HG03159 (cell line): ENCODE measurements around the gene MRPS25.
"Not testable (repeated sequence)": the region's sequence is repeated elsewhere in the genome, so short reads cannot be mapped to it uniquely, and the experiment has no call there.

Experiments used
- ATAC-seq: cut with Tn5 transposase; IDR thresholded peaks from one replicate; pipeline ENCODE4 v1.9.1; 2021; ENCODE audit warnings: mild to moderate bottlenecking, moderate library complexity; ENCODE audit not compliant: unreplicated experiment

The MRPS25 gene

GRCh38 chr3:15044326-15044725 is 20.8 kb downstream of the MRPS25 start:
- no peak for ATAC-seq

- ATAC-seq = no peak
Measured at GRCh38 chr3:15043408-15044171, 21.5 kb downstream of the MRPS25 start.

GRCh38 chr3:15042936-15043335 is 22.2 kb downstream of the MRPS25 start:
- no peak for ATAC-seq

GRCh38 chr3:15041950-15042349 is 23.2 kb downstream of the MRPS25 start:
- ATAC-seq = no peak

- ATAC-seq = no peak
Measured at GRCh38 chr3:15040844-15041243, 24.3 kb downstream of the MRPS25 start.

GRCh38 chr3:15038306-15038705 is 26.8 kb downstream of the MRPS25 start:
- no peak for ATAC-seq

- ATAC-seq = no peak
Measured at GRCh38 chr3:15033103-15033502, 32.0 kb downstream of the MRPS25 start.

- ATAC-seq = no peak
Measured at GRCh38 chr3:15032650-15033049, 32.5 kb downstream of the MRPS25 start.

- ATAC-seq = no peak
Measured at GRCh38 chr3:15029625-15030024, 35.5 kb downstream of the MRPS25 start.

- no peak for ATAC-seq
Measured at GRCh38 chr3:15023719-15024118, 41.4 kb downstream of the MRPS25 start.

GRCh38 chr3:15023249-15023648 is 41.9 kb downstream of the MRPS25 start:
- ATAC-seq = no peak

GRCh38 chr3:15017191-15017590 is 47.9 kb downstream of the MRPS25 start:
- no peak for ATAC-seq

- no peak for ATAC-seq
Measured at GRCh38 chr3:15015456-15015855, 49.7 kb downstream of the MRPS25 start.

GRCh38 chr3:15014606-15015328 is 50.3 kb downstream of the MRPS25 start:
- no peak for ATAC-seq

GRCh38 chr3:15011174-15011573 is 53.9 kb downstream of the MRPS25 start:
- ATAC-seq = no peak

GRCh38 chr3:15010664-15011063 is 54.5 kb downstream of the MRPS25 start:
- no peak for ATAC-seq

GRCh38 chr3:15009167-15009566 is 55.9 kb downstream of the MRPS25 start:
- no peak for ATAC-seq

- no peak for ATAC-seq
Measured at GRCh38 chr3:15007681-15008141, 57.4 kb downstream of the MRPS25 start.

- ATAC-seq = not testable (repeated sequence)
Measured at GRCh38 chr3:14999182-14999581, 65.9 kb downstream of the MRPS25 start.
